ENCODE data around the gene ZNF536. TPM values are rescaled to one million over a fixed set of nuclear protein-coding genes. Genes with fewer than 3 reads are reported as not detected.

Gene ZNF536
- total RNA-seq, 6 experiments from 2014 or later = 0.25 TPM; not detected in 5

DNA sequence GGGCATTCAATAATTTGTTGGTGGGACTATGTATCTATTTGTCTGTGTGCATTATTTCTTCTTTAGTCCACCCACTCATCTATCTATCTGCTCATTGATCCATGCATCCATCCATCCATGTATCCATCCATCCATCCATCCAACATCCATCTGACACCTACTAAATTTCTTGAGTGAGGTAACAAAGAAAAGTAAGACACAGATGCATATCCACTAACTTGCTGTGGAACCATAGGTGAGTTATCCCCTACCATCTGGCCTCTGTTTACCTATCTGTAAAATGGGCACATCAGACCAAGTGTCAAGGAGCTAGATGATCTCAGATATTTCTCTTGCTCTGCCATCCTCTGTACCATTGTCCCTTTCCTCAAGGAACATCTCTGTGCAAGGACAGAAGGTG is 54.7 kb downstream of the ZNF536 start:
- no peaks in the 10 kb centered on the region for H3K4me1 ChIP-seq
- H3K27me3 ChIP-seq = no peaks in the 10 kb centered on the region
- intact Hi-C loops (cut with DNase I) = no loop called here
- no peak for ATAC-seq
- H3K27ac ChIP-seq = no peak overlapping the region
- H3K4me3 ChIP-seq = no peak overlapping the region
- no peaks in the 10 kb centered on the region for H3K36me3 ChIP-seq
- DNase-seq = no peak
- TF ChIP-seq POLR2A (IDR thresholded peaks at IDR 0.05) = no peak
- TF ChIP-seq, protein P1, sequence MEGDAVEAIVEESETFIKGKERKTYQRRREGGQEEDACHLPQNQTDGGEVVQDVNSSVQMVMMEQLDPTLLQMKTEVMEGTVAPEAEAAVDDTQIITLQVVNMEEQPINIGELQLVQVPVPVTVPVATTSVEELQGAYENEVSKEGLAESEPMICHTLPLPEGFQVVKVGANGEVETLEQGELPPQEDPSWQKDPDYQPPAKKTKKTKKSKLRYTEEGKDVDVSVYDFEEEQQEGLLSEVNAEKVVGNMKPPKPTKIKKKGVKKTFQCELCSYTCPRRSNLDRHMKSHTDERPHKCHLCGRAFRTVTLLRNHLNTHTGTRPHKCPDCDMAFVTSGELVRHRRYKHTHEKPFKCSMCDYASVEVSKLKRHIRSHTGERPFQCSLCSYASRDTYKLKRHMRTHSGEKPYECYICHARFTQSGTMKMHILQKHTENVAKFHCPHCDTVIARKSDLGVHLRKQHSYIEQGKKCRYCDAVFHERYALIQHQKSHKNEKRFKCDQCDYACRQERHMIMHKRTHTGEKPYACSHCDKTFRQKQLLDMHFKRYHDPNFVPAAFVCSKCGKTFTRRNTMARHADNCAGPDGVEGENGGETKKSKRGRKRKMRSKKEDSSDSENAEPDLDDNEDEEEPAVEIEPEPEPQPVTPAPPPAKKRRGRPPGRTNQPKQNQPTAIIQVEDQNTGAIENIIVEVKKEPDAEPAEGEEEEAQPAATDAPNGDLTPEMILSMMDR (IDR thresholded peaks at IDR 0.05) = no peak
- no peaks in the 10 kb centered on the region for H3K9me3 ChIP-seq

DNA sequence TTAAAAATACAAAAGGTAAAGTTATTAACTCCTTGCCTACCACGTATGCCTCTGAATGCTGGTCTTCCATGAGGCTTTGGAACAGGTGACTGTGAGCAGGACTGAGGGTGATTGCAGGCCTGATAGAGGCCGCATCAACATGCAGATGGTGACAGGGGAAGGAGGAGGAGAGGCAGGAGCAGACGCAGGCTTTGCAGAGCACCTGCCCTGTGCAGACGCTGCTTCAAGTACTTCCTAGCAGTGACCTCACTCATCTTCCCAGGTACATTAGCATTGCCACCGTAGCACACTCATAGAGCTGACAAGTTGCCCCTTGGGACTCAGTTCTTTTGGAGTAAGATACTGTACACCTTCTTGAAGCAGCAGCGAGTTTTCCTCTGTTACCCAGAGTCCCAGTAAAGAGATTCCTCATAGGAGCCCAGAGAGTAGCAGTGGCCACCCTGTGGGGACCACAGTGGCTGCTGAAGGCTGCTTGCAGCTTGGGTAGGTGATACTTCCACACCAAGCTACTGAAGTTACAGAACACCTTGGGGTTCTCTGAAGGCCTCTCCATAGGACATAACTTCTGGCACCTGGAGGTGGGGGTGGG is 56.0 kb downstream of the ZNF536 start:
- H3K9me3 ChIP-seq = no peaks in the 10 kb centered on the region
- H3K36me3 ChIP-seq = no peaks in the 10 kb centered on the region
- ATAC-seq (no peak), DNase-seq (no peak)
- intact Hi-C loops (cut with DNase I) = no loop called here
- H3K27ac ChIP-seq = no peak overlapping the region
- WGBS (ENCODE audit: insufficient coverage, low coverage, low lambda C conversion rate, missing lambda C conversion rate) = 53% methylated on average over 6 of the region's 6 CpGs
- H3K27me3 ChIP-seq = no peaks in the 10 kb centered on the region
- no peak overlapping the region for H3K4me3 ChIP-seq
- TF ChIP-seq POLR2A (IDR thresholded peaks at IDR 0.05) = no peak
- TF ChIP-seq, protein P1 (IDR thresholded peaks at IDR 0.05) = no peak
- no peaks in the 10 kb centered on the region for H3K4me1 ChIP-seq

DNA sequence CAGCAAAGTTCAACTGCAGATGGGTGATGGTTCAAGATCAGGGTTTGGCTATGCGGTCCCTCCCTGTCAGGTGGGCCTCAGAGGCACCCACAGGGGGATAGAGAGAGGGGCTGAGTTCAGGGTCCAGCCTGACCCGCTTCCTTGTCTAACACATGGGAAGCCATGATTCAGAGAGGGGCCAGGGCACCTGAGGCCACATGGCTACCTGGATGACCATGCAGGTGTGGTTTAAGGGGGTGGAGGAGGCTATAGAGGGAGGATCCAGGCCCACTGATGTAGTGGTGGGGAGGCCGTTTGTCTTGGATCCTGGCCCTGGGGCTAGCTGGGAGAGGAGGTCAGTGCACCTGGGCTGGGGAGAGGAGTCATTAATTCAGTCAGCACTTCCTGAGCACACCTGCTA is 56.7 kb downstream of the ZNF536 start:
- WGBS (ENCODE audit: insufficient coverage, low coverage, low lambda C conversion rate, missing lambda C conversion rate) = 10% methylated on average over 1 of the region's 3 CpGs
- no peak overlapping the region for H3K4me3 ChIP-seq
- ATAC-seq = no peak
- no peaks in the 10 kb centered on the region for H3K4me1 ChIP-seq
- TF ChIP-seq, protein P1 (IDR thresholded peaks at IDR 0.05) = no peak
- no peak for TF ChIP-seq POLR2A (IDR thresholded peaks at IDR 0.05)
- no peak overlapping the region for H3K27ac ChIP-seq
- H3K9me3 ChIP-seq = no peaks in the 10 kb centered on the region
- intact Hi-C loops (cut with DNase I) = no loop called here
- H3K27me3 ChIP-seq = no peaks in the 10 kb centered on the region
- H3K36me3 ChIP-seq = no peaks in the 10 kb centered on the region
- DNase-seq = no peak

DNA sequence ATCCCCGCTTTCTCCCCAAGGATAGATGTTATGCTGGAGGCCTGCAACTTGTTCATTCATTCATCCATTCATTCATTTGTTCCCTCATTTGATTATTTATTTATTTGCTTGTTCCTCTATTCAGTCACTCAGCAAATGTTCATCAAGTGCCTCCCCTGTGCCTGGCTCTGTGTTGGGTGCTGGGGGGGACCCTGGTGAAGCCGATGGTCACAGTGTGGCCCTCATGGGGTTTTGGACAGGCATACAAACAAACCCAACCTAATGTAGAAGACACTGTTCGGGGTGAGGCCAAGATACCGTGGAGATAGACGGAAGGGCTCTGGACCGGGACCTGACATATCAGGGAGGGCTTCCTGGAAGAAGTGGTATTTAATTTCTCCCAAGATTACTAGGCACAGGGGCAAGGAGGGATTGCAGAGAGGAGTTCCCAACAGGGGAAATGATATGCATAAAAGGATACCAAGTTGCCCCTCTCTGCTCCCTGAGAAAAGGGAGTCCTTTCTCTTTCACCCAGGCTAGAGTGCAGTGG is 58.1 kb downstream of the ZNF536 start:
- TF ChIP-seq, protein P1 (IDR thresholded peaks at IDR 0.05) = no peak
- TF ChIP-seq POLR2A (IDR thresholded peaks at IDR 0.05) = no peak
- intact Hi-C loops (cut with DNase I) = no loop called here
- DNase-seq = no peak

DNA sequence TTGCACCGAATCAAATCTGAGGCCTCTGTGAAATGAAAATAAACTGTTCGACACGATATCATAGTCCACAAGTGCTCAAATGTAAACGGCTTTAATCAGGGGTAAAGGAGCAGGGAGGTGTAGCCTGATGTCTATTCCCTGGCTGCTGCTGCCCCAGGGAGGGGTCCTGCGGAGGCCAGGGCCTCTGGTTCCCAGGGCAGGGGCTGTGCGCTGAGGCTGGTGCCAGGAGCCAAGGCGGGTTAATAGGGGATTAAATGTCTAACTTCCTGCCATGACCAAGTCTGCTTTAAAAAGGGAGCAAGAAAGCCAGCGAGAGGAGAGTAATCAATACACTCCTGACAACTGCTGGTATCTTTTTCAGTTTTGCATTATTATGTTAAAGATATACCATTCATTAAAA is 59.4 kb downstream of the ZNF536 start:
- no peak for TF ChIP-seq POLR2A (IDR thresholded peaks at IDR 0.05)
- TF ChIP-seq, protein P1 (IDR thresholded peaks at IDR 0.05) = no peak
- Histone ChIP-seq H3K27ac (no peak overlapping the region), H3K36me3 (no peaks in the 10 kb centered on the region), H3K9me3 (no peaks in the 10 kb centered on the region), H3K27me3 (no peaks in the 10 kb centered on the region), H3K4me1 (no peaks in the 10 kb centered on the region), H3K4me3 (no peak overlapping the region)
- no peak for ATAC-seq
- no peak for DNase-seq
- intact Hi-C loops (cut with DNase I) = no loop called here
- WGBS (ENCODE audit: insufficient coverage, low coverage, low lambda C conversion rate, missing lambda C conversion rate) = 56% methylated on average over 8 of the region's 8 CpGs

More for the DNA sequence above, 58.1 kb downstream of the ZNF536 start:
- Histone ChIP-seq H3K9me3 (no peaks in the 10 kb centered on the region), H3K27me3 (no peaks in the 10 kb centered on the region), H3K36me3 (no peaks in the 10 kb centered on the region), H3K4me3 (no peak overlapping the region), H3K27ac (no peak overlapping the region), H3K4me1 (no peaks in the 10 kb centered on the region)
- no peak for ATAC-seq
- WGBS (ENCODE audit: insufficient coverage, low coverage, low lambda C conversion rate, missing lambda C conversion rate) = 87% methylated on average over 5 of the region's 6 CpGs

Measured in right lobe of liver (tissue), 6 donors.